GM21717 (cell line): ENCODE results near the gene COX7A1.
"Not testable (repeated sequence)": the region's sequence is repeated elsewhere in the genome, so short reads cannot be mapped to it uniquely, and the experiment has no call there.

Experiments used
- ATAC-seq: cut with Tn5 transposase; IDR thresholded peaks from one replicate; pipeline ENCODE4 v1.9.1; 2021; ENCODE audit warnings: mild to moderate bottlenecking, moderate library complexity; ENCODE audit not compliant: unreplicated experiment

Gene COX7A1

DNA sequence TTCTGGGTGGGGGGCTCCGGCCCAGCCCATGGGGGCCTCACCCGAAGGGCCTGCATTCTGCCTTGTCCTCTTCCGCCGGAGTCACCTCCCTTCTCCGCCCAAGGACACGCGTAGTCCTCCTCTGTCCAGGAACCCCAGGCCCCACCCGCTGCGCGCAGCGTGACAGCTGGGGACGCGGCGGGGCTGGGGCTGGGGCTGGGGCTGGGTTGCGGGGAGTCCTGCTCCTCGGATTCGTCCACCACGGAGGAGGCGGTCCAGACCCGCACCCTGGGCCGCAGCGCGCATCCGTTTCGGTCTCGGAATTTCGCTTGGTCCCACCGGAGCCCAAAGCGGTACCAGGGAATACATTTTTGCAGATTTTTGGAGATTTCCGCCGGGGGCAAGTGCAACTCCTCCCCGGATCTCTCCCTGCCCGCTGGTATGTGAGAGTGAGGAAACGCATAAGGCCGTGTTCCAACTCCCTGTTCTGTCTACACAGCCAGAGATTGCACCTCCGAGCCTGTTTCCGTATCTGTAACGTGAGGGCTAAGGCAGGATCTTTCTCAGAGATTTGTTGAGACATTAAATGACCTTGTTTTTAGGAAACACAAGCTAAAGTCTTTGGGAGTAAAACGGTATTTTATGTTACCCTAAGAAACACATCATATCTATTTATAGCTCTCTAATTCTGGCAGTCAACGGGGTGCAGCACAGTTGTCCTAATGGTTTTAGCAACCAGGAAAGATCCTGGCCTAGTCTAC lies at the start of gene COX7A1:
TSS of gene COX7A1 (minus strand) at position 96 of the 740 bp plus-strand sequence. CDS start at position 56, 40 bp downstream.
- ATAC-seq, result no peak

DNA sequence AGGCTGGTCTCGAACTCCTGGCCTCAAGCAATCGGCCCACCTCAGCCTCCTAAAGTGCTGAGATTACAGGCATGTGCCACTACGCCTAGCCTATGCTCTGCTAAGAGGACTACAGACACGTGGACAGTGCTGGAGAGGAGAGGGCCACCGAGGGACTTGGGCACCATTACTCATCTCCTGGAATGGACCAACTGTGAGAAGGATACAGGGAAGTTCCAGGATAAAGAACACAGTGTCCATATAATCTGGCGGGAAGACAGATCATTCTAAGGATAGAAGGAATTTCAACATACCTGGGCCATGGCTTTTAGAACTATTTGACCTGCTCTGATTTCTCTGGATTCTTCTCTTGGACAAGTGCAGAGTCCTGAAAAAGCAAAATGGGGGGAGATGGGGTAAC lies 49.4 kb upstream of the COX7A1 start:
- ATAC-seq, result no peak

DNA sequence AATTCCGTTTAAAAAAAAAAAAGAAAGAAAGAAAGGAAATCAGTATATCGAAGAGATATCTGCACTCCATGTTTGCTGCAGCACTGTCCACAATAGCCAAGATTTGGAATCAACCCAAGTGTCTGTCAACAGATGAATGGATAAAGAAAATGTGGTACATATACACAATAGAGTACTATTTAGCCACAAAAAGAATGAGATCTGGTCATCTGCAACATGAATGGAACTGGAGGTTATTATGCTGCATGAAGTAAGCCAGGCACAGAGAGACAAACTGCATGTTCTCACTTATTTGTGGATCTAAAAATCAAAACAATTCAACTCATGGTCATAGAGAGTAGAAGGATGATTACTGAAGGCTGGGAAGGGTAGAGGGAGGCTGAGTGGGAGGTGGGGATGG lies 45.9 kb upstream of the COX7A1 start:
- no peak for ATAC-seq

DNA sequence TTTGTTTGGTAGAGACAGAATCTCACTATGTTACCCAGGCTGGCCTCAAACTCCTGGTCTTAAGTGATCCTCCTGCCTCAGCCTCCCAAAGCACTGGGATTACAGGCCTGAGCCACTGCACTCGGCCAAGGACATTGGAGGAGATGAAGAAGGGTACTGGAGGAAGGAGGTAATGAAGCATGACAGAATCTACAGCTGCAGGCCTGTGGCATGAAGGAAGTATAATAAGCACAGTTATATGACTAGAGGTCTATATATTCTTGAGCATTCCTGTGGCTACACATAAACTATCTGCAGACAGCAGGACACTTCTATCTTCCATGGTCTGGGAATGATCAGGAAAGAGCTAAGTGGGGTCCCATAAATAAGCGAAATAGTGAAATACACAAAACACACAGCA lies 44.0 kb upstream of the COX7A1 start:
- ATAC-seq, result no peak

DNA sequence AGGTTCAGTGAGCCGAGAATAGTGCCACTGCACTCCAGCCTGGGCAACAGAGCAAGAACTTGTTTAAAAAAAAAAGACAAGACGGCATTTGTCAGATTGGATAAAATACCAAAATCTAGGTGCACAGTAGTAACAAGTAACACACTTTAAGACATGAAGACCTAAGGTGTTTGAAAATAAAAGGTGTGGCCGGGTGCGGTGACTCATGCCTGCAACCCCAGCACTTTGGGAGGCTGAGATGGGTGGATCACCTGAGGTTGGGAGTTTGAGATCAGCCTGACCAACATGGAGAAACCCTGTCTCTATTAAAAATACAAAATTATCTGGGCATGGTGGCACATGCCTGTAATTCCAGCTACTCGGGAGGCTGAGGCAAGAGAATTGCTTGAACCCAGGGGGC lies 34.5 kb upstream of the COX7A1 start:
- not testable (repeated sequence) for ATAC-seq

DNA sequence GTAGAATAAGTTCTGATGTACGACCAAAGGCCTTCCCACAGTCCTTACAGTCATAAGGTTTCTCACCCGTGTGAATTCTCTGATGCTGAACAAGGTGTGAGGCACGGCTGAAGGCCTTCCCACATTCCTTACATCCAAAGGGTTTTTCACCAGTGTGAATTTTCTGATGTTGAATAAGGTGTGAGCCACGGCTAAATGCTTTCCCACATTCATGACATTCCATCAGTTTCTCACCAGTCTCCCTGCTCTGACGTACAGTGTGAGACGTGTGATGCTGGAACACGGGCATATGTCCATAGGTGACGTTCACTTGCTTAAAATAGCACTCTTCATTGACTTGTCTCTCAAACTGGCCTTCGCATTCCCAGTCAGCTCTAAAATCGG lies 31.0 kb upstream of the COX7A1 start:
- ATAC-seq, result no peak

DNA sequence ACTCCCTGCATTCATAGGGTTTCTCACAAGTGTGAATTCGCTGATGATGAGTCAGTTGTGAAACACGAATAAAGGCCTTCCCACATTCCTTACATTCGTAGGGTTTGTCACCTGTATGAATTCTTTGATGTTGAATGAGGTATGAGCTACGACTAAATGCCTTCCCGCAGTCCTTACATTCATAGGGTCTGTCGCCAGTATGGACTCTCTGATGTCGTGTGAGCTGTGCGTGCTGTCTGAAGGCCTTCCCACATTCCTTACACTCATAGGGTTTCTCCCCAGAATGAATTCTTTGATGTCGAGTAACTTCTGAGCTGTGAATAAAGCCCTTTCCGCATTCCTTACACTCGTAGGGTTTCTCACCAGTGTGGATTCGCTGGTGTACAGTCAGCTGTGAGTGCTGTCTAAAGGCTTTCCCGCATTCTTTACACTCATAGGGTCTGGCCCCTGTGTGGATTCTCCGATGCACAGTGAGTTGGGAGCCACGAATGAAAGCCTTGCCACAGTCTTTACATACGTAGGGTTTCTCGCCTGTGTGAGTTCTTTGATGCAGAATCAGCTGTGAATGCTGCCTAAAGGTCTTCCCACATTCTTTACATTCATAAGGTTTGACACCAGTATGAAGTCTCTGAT lies 30.5 kb upstream of the COX7A1 start:
- ATAC-seq, result no peak

DNA sequence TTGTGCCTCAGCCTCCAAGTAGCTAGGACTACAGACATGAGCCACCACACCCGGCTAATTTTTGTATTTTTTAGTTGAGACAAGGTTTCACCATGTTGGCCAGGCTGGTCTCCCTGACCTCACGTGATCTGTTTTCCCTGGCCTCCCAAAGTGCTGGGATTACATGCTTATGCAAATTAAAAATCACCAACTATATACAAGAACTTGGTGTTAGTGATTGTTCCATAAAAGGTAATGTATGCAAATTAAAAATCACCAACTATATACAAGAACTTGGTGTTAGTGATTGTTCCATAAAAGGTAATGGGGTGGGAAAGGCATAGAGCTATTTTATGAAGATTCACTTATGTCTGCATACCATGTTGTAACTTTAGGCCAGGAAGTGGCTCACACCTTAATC lies 26.8 kb upstream of the COX7A1 start:
- ATAC-seq, result not testable (repeated sequence)

DNA sequence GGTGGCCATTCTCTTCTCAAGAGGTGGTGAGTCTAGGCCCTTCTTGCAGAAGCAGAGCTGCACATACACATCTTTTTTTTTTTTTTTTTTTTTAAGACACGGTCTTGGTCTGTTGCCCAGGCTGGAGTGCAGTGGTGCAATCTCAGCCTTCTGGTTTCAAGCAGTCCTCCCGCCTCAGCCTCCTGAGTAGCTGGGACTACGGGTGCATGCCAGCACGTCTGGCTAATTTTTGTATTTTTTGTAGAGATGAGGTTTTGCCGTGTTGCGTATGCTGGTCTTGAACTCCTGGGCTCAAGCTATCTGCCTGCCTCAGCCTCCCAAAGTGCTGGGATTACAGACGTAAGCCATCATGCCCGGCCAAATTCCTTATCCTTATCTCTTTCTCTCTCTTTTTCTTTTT lies 21.6 kb upstream of the COX7A1 start:
- ATAC-seq, result not testable (repeated sequence)

DNA sequence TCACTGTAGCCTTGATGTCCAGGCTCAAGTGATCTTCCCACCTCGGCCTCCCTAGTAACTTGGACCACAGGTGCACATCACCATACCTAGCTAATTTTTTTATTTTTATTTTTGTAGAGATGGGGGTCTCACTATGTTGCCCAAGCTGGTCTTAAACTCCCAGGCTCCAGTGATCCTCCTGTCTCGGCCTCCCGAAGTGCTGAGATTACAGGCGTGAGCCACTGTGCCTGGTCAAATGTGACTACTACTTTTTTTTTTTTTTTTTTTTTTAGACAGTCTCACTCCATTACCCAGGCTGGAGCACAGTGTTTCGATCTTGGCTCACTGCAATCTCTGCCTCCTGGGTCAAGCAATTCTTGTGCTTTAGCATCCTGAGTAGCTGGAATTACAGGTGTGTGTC lies 20.6 kb upstream of the COX7A1 start:
- ATAC-seq, result no peak

DNA sequence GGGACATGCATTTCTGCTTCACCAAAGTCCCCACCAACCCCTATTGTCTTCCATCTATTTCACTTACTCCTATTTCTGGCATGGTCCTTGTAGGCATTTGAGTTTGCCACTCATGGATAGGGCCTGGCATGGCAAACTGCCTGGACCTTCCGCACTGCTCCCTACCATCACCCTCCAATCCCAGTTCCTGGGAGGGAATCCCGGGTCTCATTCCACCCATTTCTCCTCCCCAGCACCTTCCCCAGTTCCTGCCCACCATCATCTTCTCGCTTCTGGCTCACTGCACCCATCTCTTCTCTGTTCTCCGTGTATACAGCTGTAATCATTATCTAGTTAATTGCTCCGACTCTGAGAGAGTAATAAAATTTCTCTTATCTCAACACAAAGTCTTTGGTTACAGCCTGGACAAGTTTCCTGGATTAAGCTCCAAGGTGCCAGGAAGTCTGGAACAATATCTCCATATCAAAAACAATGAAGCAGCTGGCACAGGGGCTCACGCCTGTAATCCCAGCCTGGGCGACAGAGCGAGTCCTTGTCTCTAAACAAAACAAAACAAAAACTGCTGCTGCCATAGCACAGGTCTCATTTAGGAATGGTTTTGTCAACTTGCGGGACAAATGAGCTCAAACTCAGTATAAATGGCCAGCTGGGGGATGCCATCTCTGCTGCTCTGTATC lies 17.0 kb upstream of the COX7A1 start:
- no peak for ATAC-seq

DNA sequence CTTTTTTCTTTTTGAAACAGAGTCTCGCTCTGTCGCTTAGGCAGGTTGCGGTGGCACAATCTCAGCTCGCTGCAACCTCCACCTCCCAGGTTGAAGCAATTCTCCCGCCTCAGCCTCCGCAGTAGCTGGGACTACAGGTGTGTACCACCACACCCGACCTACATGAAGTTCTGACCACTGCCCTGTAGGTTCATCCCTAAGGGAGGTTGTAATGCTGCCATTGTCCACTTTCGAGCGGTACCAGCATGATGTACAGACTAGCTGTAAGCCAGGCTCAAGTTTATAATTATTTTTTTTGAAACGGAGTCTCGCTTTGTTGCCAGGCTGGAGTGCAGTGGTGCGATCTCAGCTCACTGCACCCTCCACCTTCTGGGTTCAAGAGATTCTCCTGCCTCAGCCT lies 11.6 kb upstream of the COX7A1 start:
- no peak for ATAC-seq

DNA sequence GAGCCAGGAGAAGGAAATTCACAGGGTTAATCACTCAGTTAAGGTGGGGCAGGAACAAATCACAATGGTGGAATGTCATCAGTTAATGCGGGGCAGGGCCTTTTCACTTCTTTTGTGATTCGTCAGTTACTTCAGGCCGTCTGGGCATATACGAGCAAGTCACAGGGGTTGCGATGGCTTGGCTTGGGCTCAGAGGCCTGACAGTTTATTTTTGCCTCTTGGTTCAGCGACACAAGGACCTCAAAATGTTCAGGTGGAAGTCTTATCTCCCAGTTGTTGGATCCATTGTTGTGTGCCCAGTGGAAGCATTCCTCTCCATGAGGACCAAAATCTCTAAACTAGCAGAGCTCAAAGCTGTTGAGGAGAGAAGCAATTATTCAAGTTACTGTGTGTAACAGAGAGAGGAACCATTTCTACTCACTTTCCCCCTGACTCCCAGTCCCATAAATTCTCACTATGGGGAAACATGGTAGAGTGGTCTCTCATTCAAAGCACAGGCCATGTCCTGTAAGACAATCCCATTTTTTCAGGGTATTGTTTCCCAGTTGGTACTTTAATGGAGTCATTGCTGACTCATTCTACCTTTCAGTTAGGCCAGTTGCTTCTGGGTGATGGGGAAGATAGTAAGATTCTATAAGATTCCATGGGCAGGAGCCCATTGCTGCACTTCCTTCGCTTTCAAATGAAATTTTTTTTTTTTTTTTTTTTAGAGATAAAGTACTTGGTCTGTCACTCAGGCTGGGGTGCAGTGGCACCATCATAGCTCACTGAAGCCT lies 8.8 kb upstream of the COX7A1 start:
- ATAC-seq, result no peak

DNA sequence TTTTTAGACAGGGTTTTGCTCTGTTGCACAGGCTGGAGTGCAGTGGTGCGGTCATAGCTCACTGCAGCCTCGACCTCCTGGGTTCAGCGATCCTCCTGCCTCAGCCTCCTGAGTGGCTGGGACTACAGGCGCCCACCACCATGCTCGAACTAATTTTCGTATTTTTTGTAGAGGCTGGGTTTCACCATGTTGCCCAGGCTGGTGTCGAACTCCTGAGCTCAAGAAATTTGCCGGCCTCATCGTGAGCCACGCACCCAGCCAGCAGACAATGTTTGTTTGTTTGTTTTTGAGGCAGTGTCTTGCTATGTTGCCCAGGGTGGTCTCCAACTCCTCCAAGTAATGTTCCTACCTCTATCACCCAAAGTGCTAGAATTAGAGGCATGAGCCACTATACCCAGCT lies 879 bp upstream of the COX7A1 start:
- no peak for ATAC-seq

DNA sequence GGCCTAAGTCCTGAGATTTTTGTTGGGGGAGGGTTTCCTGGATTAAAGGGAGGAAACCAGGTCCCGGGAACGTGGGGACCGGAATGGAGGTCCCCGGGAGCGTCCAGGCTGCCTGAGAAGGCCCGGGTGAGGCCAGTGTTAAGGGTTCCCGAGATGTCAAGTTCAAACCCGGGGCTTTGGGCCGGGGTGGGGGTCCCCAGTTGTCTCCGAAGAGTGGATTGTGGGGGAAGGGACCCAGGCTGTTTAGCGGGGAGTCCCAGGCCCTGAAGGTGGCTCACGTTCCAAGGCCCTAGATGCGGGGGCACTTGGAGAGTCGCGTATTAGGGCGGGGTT lies 262 bp downstream of the COX7A1 start:
- ATAC-seq, result no peak

DNA sequence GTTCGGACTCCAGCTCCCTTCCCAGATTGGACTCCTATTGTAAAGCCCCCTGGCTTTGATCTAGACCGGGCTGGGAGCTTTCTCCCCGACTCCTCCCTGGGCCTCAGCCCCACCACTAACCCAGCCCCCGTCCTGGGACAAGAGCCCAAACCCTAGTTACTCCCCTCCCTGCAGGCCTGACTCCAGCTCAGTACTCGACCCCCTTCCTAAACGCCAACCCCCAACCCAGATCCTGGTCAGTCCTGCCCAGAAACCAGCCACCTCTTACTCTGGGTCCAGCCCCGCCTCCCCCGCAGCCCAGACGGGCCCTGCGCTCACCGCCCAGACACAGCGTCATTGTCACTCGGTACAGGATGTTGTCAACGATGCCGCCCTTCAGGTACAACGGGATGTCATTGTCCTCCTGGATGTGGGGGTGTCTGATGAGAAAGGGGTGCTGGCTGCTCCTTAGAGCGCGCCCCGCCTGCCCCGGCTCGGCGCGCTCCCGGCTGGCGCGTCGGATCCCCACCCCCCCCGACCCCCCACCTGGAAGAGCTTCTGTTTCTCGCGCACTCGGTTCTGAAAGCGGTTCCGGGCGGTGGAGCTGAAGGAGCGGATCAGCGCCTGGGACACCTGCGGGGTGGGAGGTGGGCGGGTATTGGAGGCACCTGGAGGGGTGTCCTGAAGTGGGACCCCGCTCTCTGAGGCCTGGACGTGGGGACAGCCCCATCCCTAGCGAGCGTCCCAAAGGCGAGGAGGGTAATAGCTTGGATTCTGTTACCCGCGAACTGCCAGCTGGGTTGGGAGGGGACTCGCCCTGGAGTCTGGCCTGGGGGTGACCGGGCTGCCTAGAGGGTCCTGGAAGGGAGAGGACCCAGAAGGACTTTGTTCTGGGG lies 866 bp downstream of the COX7A1 start:
- ATAC-seq, result no peak

DNA sequence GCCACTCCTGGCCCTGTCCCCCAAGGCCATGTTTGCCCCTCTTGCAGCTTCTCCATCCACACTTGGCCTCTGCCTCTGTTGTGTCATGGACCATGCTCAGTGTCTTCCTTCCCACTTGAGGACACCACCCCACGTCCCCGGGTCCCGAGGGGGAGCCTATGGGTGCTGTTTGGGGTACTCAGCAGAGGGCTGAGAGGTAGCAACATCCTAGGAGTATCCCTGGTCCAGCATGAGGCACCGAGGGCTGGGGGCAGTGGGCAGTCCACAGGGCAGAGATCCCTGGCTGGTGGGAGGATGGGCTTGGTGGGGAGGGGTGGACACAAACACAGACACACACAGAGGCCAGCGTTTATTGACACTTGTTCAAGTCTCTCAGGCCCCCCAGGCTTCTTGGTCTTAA lies 1.7 kb downstream of the COX7A1 start:
- no peak for ATAC-seq

DNA sequence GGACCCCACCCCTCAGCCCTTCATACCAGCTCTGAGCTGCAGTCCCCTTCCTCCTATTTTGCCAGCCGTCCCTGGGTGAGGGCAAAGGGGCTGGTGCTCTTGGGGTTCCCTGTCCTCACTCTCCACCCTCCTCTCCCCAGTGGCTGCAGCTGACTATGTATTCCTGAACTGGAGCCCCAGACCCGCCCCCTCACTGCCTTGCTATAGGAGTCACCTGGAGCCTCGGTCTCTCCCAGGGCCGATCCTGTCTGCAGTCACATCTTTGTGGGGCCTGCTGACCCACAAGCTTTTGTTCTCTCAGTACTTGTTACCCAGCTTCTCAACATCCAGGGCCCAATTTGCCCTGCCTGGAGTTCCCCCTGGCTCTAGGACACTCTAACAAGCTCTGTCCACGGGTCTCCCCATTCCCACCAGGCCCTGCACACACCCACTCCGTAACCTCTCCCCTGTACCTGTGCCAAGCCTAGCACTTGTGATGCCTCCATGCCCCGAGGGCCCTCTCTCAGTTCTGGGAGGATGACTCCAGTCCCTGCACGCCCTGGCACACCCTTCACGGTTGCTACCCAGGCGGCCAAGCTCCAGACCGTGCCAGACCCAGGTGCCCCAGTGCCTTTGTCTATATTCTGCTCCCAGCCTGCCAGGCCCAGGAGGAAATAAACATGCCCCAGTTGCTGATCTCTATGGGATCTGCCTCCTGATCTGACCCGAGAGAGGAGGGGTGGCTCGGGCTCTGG lies 2.4 kb downstream of the COX7A1 start:
- ATAC-seq, result no peak

DNA sequence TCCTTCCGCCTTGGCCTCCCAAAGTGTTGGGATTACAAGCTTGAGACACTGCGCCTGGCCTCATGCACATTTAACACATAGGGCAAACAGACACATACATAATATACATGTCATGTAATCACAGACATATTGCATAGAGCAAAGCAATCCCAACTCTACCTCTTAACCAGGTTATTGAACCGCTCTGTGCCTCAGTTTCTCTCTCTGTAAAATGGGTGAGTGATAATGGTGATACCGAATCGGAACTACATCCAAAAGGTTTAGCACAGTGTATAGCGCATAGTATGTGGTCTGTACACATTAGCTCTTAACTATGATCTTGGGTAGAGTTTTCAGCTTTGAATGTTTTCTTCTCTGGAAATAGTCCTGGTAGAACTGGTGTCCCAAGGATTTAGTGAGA lies 7.6 kb downstream of the COX7A1 start:
- ATAC-seq, result no peak

DNA sequence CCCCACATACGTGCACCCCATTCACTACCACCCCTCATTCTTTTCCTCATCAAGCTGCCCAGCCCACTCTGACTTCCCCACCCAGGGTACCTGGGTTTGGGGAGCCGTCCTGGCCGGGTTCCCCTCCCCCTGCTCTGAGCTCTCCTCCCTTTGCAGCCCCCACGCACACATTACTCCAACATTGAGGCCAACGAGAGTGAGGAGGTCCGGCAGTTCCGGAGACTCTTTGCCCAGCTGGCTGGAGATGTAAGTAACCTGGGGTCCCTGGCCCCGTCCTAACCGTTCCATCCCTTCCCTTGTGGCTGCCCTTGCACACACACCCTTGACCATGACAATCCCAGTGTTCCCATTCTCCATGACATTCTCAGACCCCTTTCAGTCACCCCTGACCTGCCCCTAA lies 9.8 kb downstream of the COX7A1 start:
- no peak for ATAC-seq
